ENCODE data around the gene RIMS1.

Gene RIMS1

DNA sequence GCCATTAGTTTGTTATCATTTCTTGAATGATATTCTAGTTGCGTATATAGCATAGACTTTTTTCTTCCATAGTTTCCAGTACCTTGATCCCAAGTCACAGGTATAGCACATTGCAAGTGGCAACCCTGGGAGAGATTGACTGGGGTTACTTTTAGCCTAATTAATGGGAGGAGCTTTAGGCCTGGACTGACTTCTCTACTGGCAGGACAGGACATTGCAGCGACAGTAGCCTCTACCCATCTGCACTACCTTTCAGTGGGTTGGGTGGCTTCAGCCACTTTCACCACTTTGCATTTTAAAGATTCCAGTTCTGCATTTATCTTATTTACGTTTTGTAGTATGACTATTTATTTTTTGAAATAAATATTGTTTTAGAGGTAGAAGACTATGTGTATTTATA lies 320.3 kb downstream of the RIMS1 start:
- H3K4me3 ChIP-seq (ENCODE audit: low read length), result no peak overlapping the region
- peaks cover 7% of the 10 kb centered on the region for H3K27me3 ChIP-seq (ENCODE audit: control insufficient read depth, insufficient read depth, low read length)
- H3K9ac ChIP-seq (ENCODE audit: low read depth, low read length), result no peak overlapping the region
- no peak overlapping the region for H3K4me2 ChIP-seq (ENCODE audit: low read length)
- no peaks in the 10 kb centered on the region for H3K36me3 ChIP-seq (ENCODE audit: insufficient read depth, low read length)
- no peaks in the 10 kb centered on the region for H3K9me3 ChIP-seq (replicated peaks; ENCODE audit: low read length)
- no peaks in the 10 kb centered on the region for H3K4me1 ChIP-seq (ENCODE audit: control insufficient read depth, insufficient read depth, low read length)

- H3K4me2 ChIP-seq (ENCODE audit: low read length), result no peak overlapping the region
- no peaks in the 10 kb centered on the region for H3K36me3 ChIP-seq (ENCODE audit: insufficient read depth, low read length)
- no peak overlapping the region for H3K4me3 ChIP-seq (ENCODE audit: low read length)
- no peak overlapping the region for H3K9ac ChIP-seq (ENCODE audit: low read depth, low read length)
- H3K27me3 ChIP-seq (ENCODE audit: control insufficient read depth, insufficient read depth, low read length), result no peaks in the 10 kb centered on the region
- no peaks in the 10 kb centered on the region for H3K4me1 ChIP-seq (ENCODE audit: control insufficient read depth, insufficient read depth, low read length)
- H3K9me3 ChIP-seq (replicated peaks; ENCODE audit: low read length), result no peaks in the 10 kb centered on the region
Observed at GRCh38 chr6:72212686-72213085, 326.3 kb downstream of the RIMS1 start.

DNA sequence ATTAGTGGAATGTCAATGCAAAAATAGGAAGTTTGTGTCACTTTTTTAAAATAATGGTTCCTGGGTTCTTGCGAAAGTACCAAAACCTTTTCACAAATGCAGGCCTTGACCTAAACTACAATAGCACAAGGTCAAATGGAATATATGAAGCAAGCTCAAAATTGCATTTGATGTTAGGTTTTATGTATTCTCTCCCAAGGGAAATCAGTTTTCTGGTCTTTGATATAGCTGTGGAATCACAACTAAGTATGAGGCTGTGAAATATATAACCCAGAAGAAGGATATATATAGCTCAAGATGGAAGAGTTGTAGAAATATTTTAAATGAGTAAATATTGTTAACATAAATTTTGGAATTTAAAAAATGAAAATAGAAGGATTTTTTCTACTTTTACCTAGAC lies 327.3 kb downstream of the RIMS1 start:
- Histone ChIP-seq H3K4me1 (ENCODE audit: control insufficient read depth, insufficient read depth, low read length) (no peaks in the 10 kb centered on the region), H3K9me3 (replicated peaks; ENCODE audit: low read length) (no peaks in the 10 kb centered on the region), H3K36me3 (ENCODE audit: insufficient read depth, low read length) (no peaks in the 10 kb centered on the region), H3K4me2 (ENCODE audit: low read length) (no peak overlapping the region), H3K9ac (ENCODE audit: low read depth, low read length) (no peak overlapping the region), H3K4me3 (ENCODE audit: low read length) (no peak overlapping the region), H3K27me3 (ENCODE audit: control insufficient read depth, insufficient read depth, low read length) (no peaks in the 10 kb centered on the region)

GRCh38 chr6:72216222-72217068 lies 330.1 kb downstream of the RIMS1 start:
- Histone ChIP-seq H3K4me1 (ENCODE audit: control insufficient read depth, insufficient read depth, low read length) (no peaks in the 10 kb centered on the region), H3K9ac (ENCODE audit: low read depth, low read length) (no peak overlapping the region), H3K27me3 (ENCODE audit: control insufficient read depth, insufficient read depth, low read length) (no peaks in the 10 kb centered on the region), H3K4me2 (ENCODE audit: low read length) (no peak overlapping the region), H3K36me3 (ENCODE audit: insufficient read depth, low read length) (no peaks in the 10 kb centered on the region), H3K9me3 (replicated peaks; ENCODE audit: low read length) (no peaks in the 10 kb centered on the region), H3K4me3 (ENCODE audit: low read length) (no peak overlapping the region)

- H3K4me1 ChIP-seq (ENCODE audit: control insufficient read depth, insufficient read depth, low read length), result no peaks in the 10 kb centered on the region
- no peak overlapping the region for H3K4me2 ChIP-seq (ENCODE audit: low read length)
- no peaks in the 10 kb centered on the region for H3K27me3 ChIP-seq (ENCODE audit: control insufficient read depth, insufficient read depth, low read length)
- H3K4me3 ChIP-seq (ENCODE audit: low read length), result no peak overlapping the region
- no peak overlapping the region for H3K9ac ChIP-seq (ENCODE audit: low read depth, low read length)
- no peaks in the 10 kb centered on the region for H3K9me3 ChIP-seq (replicated peaks; ENCODE audit: low read length)
- H3K36me3 ChIP-seq (ENCODE audit: insufficient read depth, low read length), result no peaks in the 10 kb centered on the region
Observed at GRCh38 chr6:72217626-72218025, 331.3 kb downstream of the RIMS1 start.

- H3K4me1 ChIP-seq (ENCODE audit: control insufficient read depth, insufficient read depth, low read length), result no peaks in the 10 kb centered on the region
- H3K4me2 ChIP-seq (ENCODE audit: low read length), result no peak overlapping the region
- no peaks in the 10 kb centered on the region for H3K27me3 ChIP-seq (ENCODE audit: control insufficient read depth, insufficient read depth, low read length)
- no peaks in the 10 kb centered on the region for H3K9me3 ChIP-seq (replicated peaks; ENCODE audit: low read length)
- H3K4me3 ChIP-seq (ENCODE audit: low read length), result no peak overlapping the region
- H3K9ac ChIP-seq (ENCODE audit: low read depth, low read length), result no peak overlapping the region
- no peaks in the 10 kb centered on the region for H3K36me3 ChIP-seq (ENCODE audit: insufficient read depth, low read length)
Observed at GRCh38 chr6:72218125-72218524, 331.8 kb downstream of the RIMS1 start.

DNA sequence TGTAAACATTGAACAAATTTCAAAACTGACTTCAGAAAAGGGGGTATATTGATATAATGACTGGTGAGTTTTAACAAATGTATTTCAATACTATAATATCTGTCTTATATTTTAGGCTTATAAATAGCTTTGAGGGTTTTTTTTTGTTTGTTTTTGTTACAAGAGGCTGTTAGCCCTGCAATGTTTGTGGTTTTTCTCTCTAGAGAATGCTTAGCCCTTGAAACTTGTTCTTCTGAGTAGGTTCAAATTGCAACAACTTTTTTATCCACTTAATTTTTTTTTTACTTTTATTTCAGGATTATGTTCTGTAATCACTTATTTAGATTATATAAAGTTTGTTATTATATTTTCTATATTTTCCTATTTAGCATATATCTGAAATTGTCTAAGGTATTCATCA lies 333.2 kb downstream of the RIMS1 start:
- no peak overlapping the region for H3K9ac ChIP-seq (ENCODE audit: low read depth, low read length)
- H3K9me3 ChIP-seq (replicated peaks; ENCODE audit: low read length), result no peaks in the 10 kb centered on the region
- H3K4me3 ChIP-seq (ENCODE audit: low read length), result no peak overlapping the region
- H3K27me3 ChIP-seq (ENCODE audit: control insufficient read depth, insufficient read depth, low read length), result no peaks in the 10 kb centered on the region
- H3K4me1 ChIP-seq (ENCODE audit: control insufficient read depth, insufficient read depth, low read length), result no peaks in the 10 kb centered on the region
- H3K36me3 ChIP-seq (ENCODE audit: insufficient read depth, low read length), result no peaks in the 10 kb centered on the region
- no peak overlapping the region for H3K4me2 ChIP-seq (ENCODE audit: low read length)

DNA sequence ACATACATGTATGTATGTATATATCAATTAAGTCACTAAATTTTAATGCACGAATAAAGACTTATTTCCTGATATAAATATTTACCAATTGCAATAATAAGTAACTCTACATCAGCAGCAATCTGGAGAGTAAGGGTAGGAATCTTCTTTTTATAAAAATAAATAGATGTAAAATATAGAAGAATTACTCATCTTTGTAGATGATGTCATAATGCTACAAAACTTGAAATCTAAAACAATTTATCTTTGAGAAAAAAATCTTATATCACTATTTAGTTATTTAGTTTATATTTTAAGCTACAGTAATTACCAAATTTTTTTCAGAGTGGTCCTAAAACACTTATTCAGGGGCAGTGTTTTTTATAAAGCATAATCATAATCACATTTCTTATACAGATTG lies 351.7 kb downstream of the RIMS1 start:
- Histone ChIP-seq H3K9ac (ENCODE audit: low read depth, low read length) (no peak overlapping the region), H3K36me3 (ENCODE audit: insufficient read depth, low read length) (no peaks in the 10 kb centered on the region), H3K4me3 (ENCODE audit: low read length) (no peak overlapping the region), H3K4me1 (ENCODE audit: control insufficient read depth, insufficient read depth, low read length) (peaks cover 15% of the 10 kb centered on the region), H3K4me2 (ENCODE audit: low read length) (no peak overlapping the region), H3K27me3 (ENCODE audit: control insufficient read depth, insufficient read depth, low read length) (no peaks in the 10 kb centered on the region), H3K9me3 (replicated peaks; ENCODE audit: low read length) (no peaks in the 10 kb centered on the region)

DNA sequence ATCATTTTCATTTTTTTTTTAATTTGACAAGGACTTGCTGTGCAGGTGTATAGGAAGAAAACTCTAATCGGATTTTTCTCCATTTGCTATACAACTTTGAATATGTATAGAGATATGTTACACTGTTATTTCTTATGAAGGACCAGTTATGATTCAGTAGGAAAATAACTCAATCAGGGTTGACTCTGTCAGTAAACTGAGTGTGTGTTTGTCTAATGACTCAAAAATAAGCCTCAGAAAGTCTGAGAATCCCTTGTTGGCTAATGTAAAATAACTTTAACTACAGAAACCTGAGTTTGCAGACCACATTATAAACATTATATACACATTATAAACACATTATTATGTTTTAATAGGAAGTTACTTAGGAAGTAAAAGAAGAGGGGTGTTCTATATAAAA lies 352.6 kb downstream of the RIMS1 start:
- Histone ChIP-seq H3K9ac (ENCODE audit: low read depth, low read length) (no peak overlapping the region), H3K4me3 (ENCODE audit: low read length) (no peak overlapping the region), H3K36me3 (ENCODE audit: insufficient read depth, low read length) (no peaks in the 10 kb centered on the region), H3K4me1 (ENCODE audit: control insufficient read depth, insufficient read depth, low read length) (peaks cover 15% of the 10 kb centered on the region), H3K27me3 (ENCODE audit: control insufficient read depth, insufficient read depth, low read length) (no peaks in the 10 kb centered on the region), H3K4me2 (ENCODE audit: low read length) (no peak overlapping the region), H3K9me3 (replicated peaks; ENCODE audit: low read length) (no peaks in the 10 kb centered on the region)

DNA sequence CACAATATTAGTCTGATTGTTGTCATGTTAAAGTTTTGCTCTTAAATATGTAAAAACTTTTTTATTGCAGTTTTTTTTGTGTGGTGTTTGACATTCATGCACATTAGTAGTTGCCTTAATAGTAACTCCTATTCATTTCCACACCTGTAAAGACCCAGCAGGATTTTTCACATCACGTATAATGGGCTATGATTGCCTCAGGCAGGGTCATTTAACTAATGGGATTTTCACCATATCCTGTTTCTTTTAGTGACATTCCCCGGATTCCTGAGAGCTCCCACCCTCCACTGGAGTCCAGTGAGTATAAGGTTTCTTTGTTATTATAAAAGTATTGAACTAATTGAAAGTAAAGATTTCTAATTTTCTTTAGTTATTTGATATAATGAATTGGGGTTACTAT lies 359.2 kb downstream of the RIMS1 start:
- no peak overlapping the region for H3K9ac ChIP-seq (ENCODE audit: low read depth, low read length)
- no peaks in the 10 kb centered on the region for H3K9me3 ChIP-seq (replicated peaks; ENCODE audit: low read length)
- H3K27me3 ChIP-seq (ENCODE audit: control insufficient read depth, insufficient read depth, low read length), result no peaks in the 10 kb centered on the region
- peaks cover 4% of the 10 kb centered on the region for H3K4me1 ChIP-seq (ENCODE audit: control insufficient read depth, insufficient read depth, low read length)
- H3K4me3 ChIP-seq (ENCODE audit: low read length), result no peak overlapping the region
- no peaks in the 10 kb centered on the region for H3K36me3 ChIP-seq (ENCODE audit: insufficient read depth, low read length)
- no peak overlapping the region for H3K4me2 ChIP-seq (ENCODE audit: low read length)

- no peaks in the 10 kb centered on the region for H3K36me3 ChIP-seq (ENCODE audit: insufficient read depth, low read length)
- H3K9ac ChIP-seq (ENCODE audit: low read depth, low read length), result no peak overlapping the region
- no peak overlapping the region for H3K4me3 ChIP-seq (ENCODE audit: low read length)
- H3K27me3 ChIP-seq (ENCODE audit: control insufficient read depth, insufficient read depth, low read length), result no peaks in the 10 kb centered on the region
- H3K9me3 ChIP-seq (replicated peaks; ENCODE audit: low read length), result no peaks in the 10 kb centered on the region
- H3K4me1 ChIP-seq (ENCODE audit: control insufficient read depth, insufficient read depth, low read length), result peaks cover 4% of the 10 kb centered on the region
- H3K4me2 ChIP-seq (ENCODE audit: low read length), result no peak overlapping the region
Observed at GRCh38 chr6:72246926-72247325, 360.6 kb downstream of the RIMS1 start.

- no peak overlapping the region for H3K9ac ChIP-seq (ENCODE audit: low read depth, low read length)
- no peak overlapping the region for H3K4me2 ChIP-seq (ENCODE audit: low read length)
- no peaks in the 10 kb centered on the region for H3K9me3 ChIP-seq (replicated peaks; ENCODE audit: low read length)
- peaks cover 4% of the 10 kb centered on the region for H3K4me1 ChIP-seq (ENCODE audit: control insufficient read depth, insufficient read depth, low read length)
- H3K36me3 ChIP-seq (ENCODE audit: insufficient read depth, low read length), result no peaks in the 10 kb centered on the region
- no peaks in the 10 kb centered on the region for H3K27me3 ChIP-seq (ENCODE audit: control insufficient read depth, insufficient read depth, low read length)
- no peak overlapping the region for H3K4me3 ChIP-seq (ENCODE audit: low read length)
Observed at GRCh38 chr6:72248621-72249020, 362.3 kb downstream of the RIMS1 start.
